ENCODE measurements around the gene POLD2.
A peak's percentile ranks its signal among the peaks of the same experiment; 100 is the strongest.

POLD2 gene

GRCh38 chr7:44152971-44153947 is 29.9 kb upstream of the POLD2 start:
- DNase-seq (ENCODE audit: low read depth in 2 of 2), result no peak

DNA sequence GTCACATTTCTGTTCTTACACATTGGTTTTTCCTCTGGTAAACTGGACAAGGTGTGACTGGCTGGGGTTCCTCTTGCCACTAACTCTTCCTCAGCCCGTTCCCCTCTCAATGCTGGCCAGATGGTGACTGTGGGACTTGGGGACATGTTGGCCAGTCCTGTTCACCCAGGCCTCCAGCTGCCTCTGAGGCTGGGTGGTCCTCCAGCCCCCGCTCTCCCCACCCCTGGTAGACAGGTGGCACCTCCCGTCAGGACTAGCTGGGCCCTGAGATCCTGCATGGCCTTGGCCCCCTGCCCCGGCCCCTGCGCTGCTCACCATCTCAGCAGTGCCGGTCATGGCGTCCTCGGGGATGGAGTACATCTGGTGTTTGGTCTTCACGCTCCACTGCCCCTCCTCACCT is 28.6 kb upstream of the POLD2 start:
- DNase-seq (ENCODE audit: low read depth in 2 of 2), result no peak

- DNase-seq (ENCODE audit: low read depth in 2 of 2), result no peak
Observed at GRCh38 chr7:44150966-44151941, 27.9 kb upstream of the POLD2 start.

DNA sequence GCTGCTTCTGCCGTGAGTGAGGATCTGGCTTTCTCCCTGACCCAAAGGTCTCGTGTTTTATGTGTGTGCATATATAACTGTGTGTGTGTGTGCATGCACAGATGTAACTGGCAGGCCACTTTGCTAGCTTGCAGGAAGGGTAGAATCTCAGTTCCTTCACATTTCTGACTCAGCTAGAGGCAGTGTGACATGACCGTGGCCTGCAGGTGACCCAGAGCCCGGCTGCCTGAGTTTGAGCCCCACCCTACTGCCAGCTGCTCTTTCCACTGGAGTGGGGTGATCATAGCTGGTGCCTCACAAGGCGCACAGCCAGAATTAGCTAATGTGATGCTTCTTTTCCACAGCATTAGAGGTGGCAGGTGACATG is 27.1 kb upstream of the POLD2 start:
- no peak for DNase-seq (ENCODE audit: low read depth in 2 of 2)

DNA sequence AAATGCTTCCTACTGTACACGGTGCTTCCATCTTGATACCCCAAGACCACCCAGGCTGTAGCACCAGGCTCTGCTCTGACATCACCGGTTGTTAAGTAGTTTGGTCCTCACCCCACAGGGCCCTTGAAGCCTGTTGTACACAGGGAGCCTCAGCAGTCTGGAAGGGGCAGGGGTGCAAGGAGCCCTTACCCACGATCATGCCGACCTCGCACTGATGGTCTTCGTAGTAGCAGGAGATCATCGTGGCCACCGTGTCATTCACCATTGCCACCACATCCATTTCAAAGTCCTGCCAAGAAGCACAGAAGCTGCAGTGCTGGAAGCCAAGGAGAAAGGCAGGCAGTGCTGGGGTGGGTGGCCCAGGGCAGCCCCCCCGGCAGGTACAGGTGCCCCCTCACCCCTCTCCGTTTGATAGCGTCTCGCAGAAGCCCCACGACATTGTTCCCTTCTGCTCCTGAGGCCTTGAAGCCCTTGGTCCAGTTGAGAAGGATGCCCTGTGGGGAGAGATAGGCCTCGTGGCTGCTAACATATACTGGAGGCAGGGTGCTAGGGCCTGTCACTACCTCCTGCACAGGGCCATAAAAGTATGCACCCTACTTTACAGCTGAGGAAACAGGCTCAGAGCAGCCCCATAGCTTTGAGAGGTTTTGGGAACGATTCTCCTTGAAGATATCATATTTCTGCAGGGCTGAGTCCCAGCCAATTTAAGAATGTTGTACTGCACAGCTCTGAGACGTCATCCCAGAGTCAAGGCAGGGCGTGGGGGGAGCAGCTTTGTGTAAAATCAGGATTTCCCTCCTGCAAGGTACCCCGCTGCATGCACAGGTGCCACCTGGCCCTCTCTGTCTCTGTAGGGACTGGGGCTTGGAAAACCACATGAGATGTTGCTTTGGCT is 26.5 kb upstream of the POLD2 start:
- DNase-seq (ENCODE audit: low read depth in 2 of 2), result no peak

DNA sequence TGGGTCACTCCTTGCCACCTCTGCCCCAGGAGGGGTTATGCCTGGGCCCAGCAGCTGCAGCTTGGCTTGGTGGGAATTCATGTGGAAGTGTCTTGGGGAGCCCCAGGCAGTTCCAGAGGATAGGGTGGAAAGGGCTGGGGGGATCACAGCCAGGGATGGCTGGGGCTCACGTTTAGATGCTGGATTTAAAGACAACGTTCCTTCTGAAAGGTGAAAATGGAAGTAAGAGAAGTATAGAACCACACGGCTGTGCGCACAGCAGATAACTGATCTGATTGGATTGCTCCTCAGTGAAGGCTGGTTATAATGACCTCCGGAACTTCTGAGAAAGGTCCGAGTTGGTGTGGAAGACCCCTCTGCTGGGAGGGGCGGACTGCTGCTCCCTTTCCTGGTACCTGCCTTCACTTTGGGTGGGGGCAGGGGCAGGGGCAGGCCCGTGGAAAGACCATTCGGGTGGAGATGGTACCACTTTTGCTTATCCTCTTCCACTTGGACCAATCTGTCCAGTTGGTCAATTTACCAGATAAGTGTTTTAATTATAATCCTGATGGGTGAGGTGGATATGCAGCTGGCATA is 25.7 kb upstream of the POLD2 start:
- no peak for DNase-seq (ENCODE audit: low read depth in 2 of 2)

DNA sequence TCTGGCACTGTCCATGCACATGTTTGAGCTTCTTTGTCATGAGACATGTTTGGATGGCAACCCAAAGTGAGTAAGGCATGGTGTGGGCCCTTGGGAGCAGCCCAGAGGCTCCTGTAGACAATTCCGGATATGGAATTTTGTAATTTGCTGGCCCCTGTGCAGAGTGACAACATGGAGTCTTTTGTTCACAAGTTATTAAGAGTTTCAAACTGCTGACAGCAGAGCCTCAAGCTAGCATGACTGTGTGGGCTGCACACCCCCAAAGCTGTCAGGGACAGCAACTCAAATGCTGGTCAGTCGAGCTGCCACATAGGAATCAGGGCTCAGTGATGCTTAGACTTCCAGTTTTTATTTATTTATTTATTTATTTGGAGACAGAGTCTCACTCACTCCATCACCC is 24.8 kb upstream of the POLD2 start:
- no peak for DNase-seq (ENCODE audit: low read depth in 2 of 2)

- DNase-seq (ENCODE audit: low read depth in 2 of 2), result no peak
Observed at GRCh38 chr7:44147026-44147991, 24.0 kb upstream of the POLD2 start.

- DNase-seq (ENCODE audit: low read depth in 2 of 2), result peak; percentile 41 to 74
Observed at GRCh38 chr7:44145969-44146911, 22.9 kb upstream of the POLD2 start.

- peak; percentile 44 to 45 for DNase-seq (ENCODE audit: low read depth in 2 of 2)
Observed at GRCh38 chr7:44145479-44145968, 22.2 kb upstream of the POLD2 start.

- no peak for DNase-seq (ENCODE audit: low read depth in 2 of 2)
Observed at GRCh38 chr7:44144968-44145478, 21.7 kb upstream of the POLD2 start.

DNA sequence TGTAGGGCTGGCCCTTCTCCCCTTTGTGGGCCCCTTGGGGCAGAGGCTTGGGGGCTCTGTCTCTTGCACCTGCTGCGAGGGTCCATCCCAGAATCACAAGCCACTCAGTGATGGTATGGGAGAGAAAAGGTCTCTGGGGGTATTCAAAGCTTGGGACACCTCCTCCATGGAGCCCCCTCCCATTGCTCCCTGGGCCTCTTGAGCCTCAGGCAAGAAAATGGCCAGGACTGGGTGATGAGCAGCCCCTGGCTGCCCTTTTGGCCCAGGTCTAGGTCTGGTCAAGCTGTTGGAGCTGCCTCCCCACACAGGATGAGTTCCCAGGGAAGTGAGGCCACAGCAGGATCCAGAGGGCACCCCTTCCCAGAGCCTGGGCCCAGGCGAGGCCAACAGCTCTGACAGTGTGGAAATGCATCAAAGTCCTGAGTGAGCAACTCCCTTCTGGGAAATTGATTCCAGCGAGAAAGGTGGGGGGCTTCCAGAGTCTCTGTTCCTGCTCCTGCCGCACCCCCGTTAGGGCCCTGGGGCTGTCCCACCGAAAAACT is 21.1 kb upstream of the POLD2 start:
- no peak for DNase-seq (ENCODE audit: low read depth in 2 of 2)

DNA sequence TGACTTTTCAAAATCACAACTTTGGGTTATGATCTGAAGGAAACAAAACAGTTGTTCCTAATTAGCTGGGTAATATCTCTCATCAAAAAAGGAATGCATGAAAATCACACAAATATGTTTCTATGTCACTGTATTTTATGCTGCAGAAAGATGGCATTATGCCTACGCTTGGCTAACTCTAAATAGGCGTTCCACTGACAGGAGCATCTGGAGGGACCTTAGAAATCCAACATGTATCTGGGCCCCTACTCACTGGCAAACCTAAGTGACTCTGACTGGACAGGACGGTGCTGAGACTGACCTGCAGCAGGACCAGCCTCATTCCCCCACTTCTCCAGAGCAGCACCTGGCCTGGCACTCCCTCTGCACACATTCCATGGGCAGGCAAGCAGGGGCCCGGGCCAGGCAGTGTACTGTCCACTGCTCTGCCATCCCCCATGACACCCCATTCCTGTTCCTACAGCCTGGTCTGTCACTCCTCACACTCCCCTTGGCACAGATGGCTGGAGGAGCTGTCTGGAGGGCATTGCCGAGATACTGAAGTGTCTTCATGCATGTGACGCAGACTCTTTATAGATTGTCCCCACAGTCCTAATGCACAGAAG is 20.4 kb upstream of the POLD2 start:
- no peak for DNase-seq (ENCODE audit: low read depth in 2 of 2)

- no peak for DNase-seq (ENCODE audit: low read depth in 2 of 2)
Observed at GRCh38 chr7:44142028-44142427, 18.7 kb upstream of the POLD2 start.

- DNase-seq (ENCODE audit: low read depth in 2 of 2), result no peak
Observed at GRCh38 chr7:44141221-44141850, 18.0 kb upstream of the POLD2 start, which contains the start of gene MYL7. TSS of gene MYL7 (minus strand) at chr7:44141332. CDS start at chr7:44141305, 27 bp downstream.

DNA sequence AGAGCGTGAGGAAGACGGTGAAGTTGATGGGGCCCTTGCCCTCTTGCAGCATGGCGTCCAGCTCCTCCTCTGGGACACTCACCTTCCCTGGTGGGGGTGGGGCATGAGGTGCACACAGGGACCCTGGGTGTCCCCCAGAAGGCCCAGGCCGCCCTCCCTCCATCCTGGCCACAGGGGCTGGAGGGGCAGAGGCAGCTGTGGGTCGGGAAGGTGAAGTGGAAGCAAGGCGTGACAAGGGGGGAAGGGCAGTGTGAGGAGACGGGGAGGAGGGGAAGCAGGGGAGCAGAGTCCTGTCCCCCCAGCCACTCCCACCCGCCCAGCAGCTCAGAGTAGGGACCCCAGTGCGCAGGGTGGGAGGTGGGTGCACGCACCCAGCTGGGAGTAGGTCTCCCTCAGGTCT is 17.0 kb upstream of the POLD2 start:
- DNase-seq (ENCODE audit: low read depth in 2 of 2), result no peak
